Measurements from ENCODE around the gene DMRTB1. TPM values are rescaled to one million over a fixed set of nuclear protein-coding genes. Genes with fewer than 3 reads are reported as not detected.
"Not testable (repeated sequence)": the region's sequence is repeated elsewhere in the genome, so short reads cannot be mapped to it uniquely, and the experiment has no call there.

The DMRTB1 gene
- total RNA-seq, 2 donors from 2014 or later = not detected

GRCh38 chr1:53432611-53433010 lies 26.6 kb upstream of the DMRTB1 start:
- intact Hi-C loops (cut with DNase I) = no loop called here
- no peak for ATAC-seq
- no peak for DNase-seq

- ATAC-seq = not testable (repeated sequence)
These were observed 24.7 kb upstream of the DMRTB1 start for GRCh38 chr1:53434405-53435007.

GRCh38 chr1:53435151-53435550 lies 24.0 kb upstream of the DMRTB1 start:
- intact Hi-C loops (cut with DNase I) = no loop called here

More at GRCh38 chr1:53434405-53435007, 24.7 kb upstream of the DMRTB1 start:
- intact Hi-C loops (cut with DNase I); DNase-seq: not testable (repeated sequence)

GRCh38 chr1:53438427-53439336 lies 20.5 kb upstream of the DMRTB1 start:
- no peak for ATAC-seq
- intact Hi-C loops (cut with DNase I) = no loop called here

More at GRCh38 chr1:53435151-53435550, 24.0 kb upstream of the DMRTB1 start:
- ATAC-seq (no peak), DNase-seq (no peak)

GRCh38 chr1:53439337-53440207 lies 19.6 kb upstream of the DMRTB1 start:
- DNase-seq (no peak), ATAC-seq (no peak)
- intact Hi-C loops (cut with DNase I) = no loop called here

More at GRCh38 chr1:53438427-53439336, 20.5 kb upstream of the DMRTB1 start:
- DNase-seq = no peak

GRCh38 chr1:53440633-53441032 lies 18.6 kb upstream of the DMRTB1 start:
- intact Hi-C loops (cut with DNase I) = no loop called here
- DNase-seq (no peak), ATAC-seq (no peak)

- DNase-seq (no peak), ATAC-seq (no peak)
- intact Hi-C loops (cut with DNase I) = no loop called here
These were observed 16.9 kb upstream of the DMRTB1 start for GRCh38 chr1:53442299-53442698.

- intact Hi-C loops (cut with DNase I) = no loop called here
- ATAC-seq (no peak), DNase-seq (no peak)
These were observed 13.1 kb upstream of the DMRTB1 start for GRCh38 chr1:53446051-53446450.

- ATAC-seq (no peak), DNase-seq (no peak)
- intact Hi-C loops (cut with DNase I) = no loop called here
These were observed 11.8 kb upstream of the DMRTB1 start for GRCh38 chr1:53447413-53447812.

- no peak for DNase-seq
- intact Hi-C loops (cut with DNase I) = no loop called here
- ATAC-seq = no peak
These were observed 10.9 kb upstream of the DMRTB1 start for GRCh38 chr1:53448241-53448841.

GRCh38 chr1:53449021-53449420 lies 10.2 kb upstream of the DMRTB1 start:
- ATAC-seq (no peak), DNase-seq (no peak)
- intact Hi-C loops (cut with DNase I) = no loop called here

- no peak for ATAC-seq
- no peak for DNase-seq
- intact Hi-C loops (cut with DNase I) = no loop called here
These were observed 9.5 kb upstream of the DMRTB1 start for GRCh38 chr1:53449693-53450092.

GRCh38 chr1:53450225-53450624 lies 9.0 kb upstream of the DMRTB1 start:
- ATAC-seq (no peak), DNase-seq (no peak)
- intact Hi-C loops (cut with DNase I) = no loop called here

GRCh38 chr1:53454019-53454418 lies 5.2 kb upstream of the DMRTB1 start:
- DNase-seq (no peak), ATAC-seq (no peak)
- intact Hi-C loops (cut with DNase I) = no loop called here

- DNase-seq (no peak), ATAC-seq (no peak)
- intact Hi-C loops (cut with DNase I) = no loop called here
These were observed 3.7 kb upstream of the DMRTB1 start for GRCh38 chr1:53455364-53455991.

- intact Hi-C loops (cut with DNase I) = no loop called here
- ATAC-seq (no peak), DNase-seq (no peak)
These were observed 565 bp upstream of the DMRTB1 start for GRCh38 chr1:53458634-53459033.

GRCh38 chr1:53460211-53460634 lies 1.0 kb downstream of the DMRTB1 start:
- intact Hi-C loops (cut with DNase I) = no loop called here
- DNase-seq (no peak), ATAC-seq (no peak)

- no peak for ATAC-seq
- no peak for DNase-seq
- intact Hi-C loops (cut with DNase I) = no loop called here
These were observed 1.6 kb downstream of the DMRTB1 start for GRCh38 chr1:53460666-53461322.
